K562 (cell line): ENCODE measurements around the gene PRR7. TPM values are rescaled to one million over a fixed set of nuclear protein-coding genes. Genes with fewer than 3 reads are reported as not detected.

ENCODE experiments used
- CREB3 ChIP-seq: fragments of 450-650 bp; conservative IDR thresholded peaks from 2 replicates; pipeline ENCODE4 v1.6.1; 2016; ENCODE audit warnings: missing genetic modification characterization, low read depth, mild to moderate bottlenecking, missing compliant biosample characterization, moderate library complexity
- CREB3L1 ChIP-seq: fragments of 450-650 bp; IDR thresholded peaks from 2 replicates; pipeline ENCODE4 v1.6.1; 2014; ENCODE audit warnings: low read depth, mild to moderate bottlenecking, moderate library complexity, borderline replicate concordance
- CREM ChIP-seq: IDR thresholded peaks from 2 replicates; pipeline ENCODE4 v1.6.1; 2014; ENCODE audit warnings: antibody characterized with exemption, low read depth
- CTBP1 ChIP-seq: fragments of 450-650 bp; IDR thresholded peaks from 2 replicates; pipeline ENCODE4 v1.6.1; 2016; ENCODE audit warnings: borderline replicate concordance
- HCFC1 ChIP-seq: IDR thresholded peaks from 2 replicates; pipeline ENCODE4 v1.6.1; 2012; ENCODE audit warnings: low read depth, low read length, improper control_type of control experiment
- HDAC3 ChIP-seq: fragments of 450-650 bp; IDR thresholded peaks from 2 replicates; pipeline ENCODE4 v1.6.1; 2018; ENCODE audit warnings: borderline replicate concordance, mild to moderate bottlenecking, moderate library complexity; ENCODE audit not compliant: partially characterized antibody
- KAT7 ChIP-seq: sonication (generic); formaldehyde crosslinking; IDR thresholded peaks from 2 replicates; pipeline ENCODE4 v1.8.0; 2022; ENCODE audit warnings: missing genetic modification reagents, mild to moderate bottlenecking, borderline replicate concordance
- MAZ ChIP-seq, 2 experiments: fragments of 450-650 bp in 1 of 2; sonication (generic) in 1 of 2; formaldehyde crosslinking; IDR thresholded peaks in 1 of 2; conservative IDR thresholded peaks in 1 of 2; 2 replicates each; pipeline versions ENCODE4 v1.4.0 to v1.5.0; 2020; ENCODE audit warnings: mild to moderate bottlenecking in 1 of 2, missing genetic modification reagents in 1 of 2
- REST ChIP-seq, 2 experiments: fragments of 450-650 bp; formaldehyde crosslinking in 1 of 2; IDR thresholded peaks; 2 replicates each; pipeline versions ENCODE4 v1.4.0 to v1.6.1; 2014 to 2020; ENCODE audit warnings: mild to moderate bottlenecking in 2 of 2, borderline replicate concordance in 1 of 2, low read depth in 1 of 2
- SP2 ChIP-seq: IDR thresholded peaks from 2 replicates; pipeline ENCODE4 v1.6.1; 2011; ENCODE audit warnings: mild to moderate bottlenecking, low read depth, low read length, moderate library complexity; ENCODE audit not compliant: poor library complexity, severe bottlenecking; ENCODE audit errors: extremely low read depth
- ZNF224 ChIP-seq: sonication (generic); formaldehyde crosslinking; IDR thresholded peaks from 2 replicates; pipeline ENCODE4 v1.8.0; 2022; ENCODE audit warnings: mild to moderate bottlenecking, missing genetic modification reagents
- ZNF41 ChIP-seq: fragments of 250-450 bp; sonication (Bioruptor Pico); conservative IDR thresholded peaks from 2 replicates; pipeline ENCODE4 v1.4.0; 2020; ENCODE audit warnings: mild to moderate bottlenecking
- polyA plus RNA-seq, 8 experiments: library from polyadenylated mRNA; depleted of rRNA in 4 of 8; stranded (reverse) in 5 of 8; unstranded in 3 of 8; fragments of >200 nt; fragmentation: Nextera tagmentation in 2 of 8; fragmentation: Illumina TruSeq in 1 of 8; extraction: Ambion mirVana in 2 of 8; extraction: Trizol in 1 of 8; gene quantifications; 2 replicates each; pipeline versions ENCODE4 v1.2.1 to v1.2.3, GENCODE V29; 2011 to 2014; ENCODE audit warnings: inconsistent platforms in 1 of 8, missing spikeins in 1 of 8
- total RNA-seq, 7 experiments: library from RNA; depleted of rRNA in 6 of 7; stranded (reverse); fragments of >200 nt in 6 of 7; fragmentation: Illumina TruSeq in 2 of 7; extraction: Trizol in 2 of 7; gene quantifications; 2 replicates each; pipeline versions ENCODE4 v1.2.1 to v1.2.3, GENCODE V29; 2011 to 2021; ENCODE audit warnings: low replicate concordance in 1 of 7
- TF ChIP-seq, protein P1 (sequence below): fragments of 250-450 bp; sonication (Bioruptor Pico); IDR thresholded peaks from 2 replicates; pipeline ENCODE4 v1.4.0; 2020; ENCODE audit warnings: mild to moderate bottlenecking

PRR7 gene
- total and polyA plus RNA-seq, 9 of the 15 experiments (the other 6 are each of a cell fraction or from before 2014, with no cell fraction given): 0.80 to 11.3 (median 10.4) TPM; not detected in 4

GRCh38 chr5:177500685-177501522, 54.3 kb downstream of the PRR7 start (continued):
- TF ChIP-seq CREB3L1 (0 out of 2 replicates have a peak, but pooled peaks have one; percentile 25), CTBP1 (no peak; the same call in 1 of the 2 replicates), KAT7 (CRISPR knock-in tag) (no peak), CREM (peak; percentile 72), ZNF224 (CRISPR knock-in tag) (no peak), REST (IDR thresholded peaks at IDR 0.05; ENCODE audit: borderline replicate concordance) (peak; percentile 88), REST (CRISPR knock-in tag; IDR thresholded peaks at IDR 0.05; ENCODE audit: low read depth) (no peak), CREB3 (tag) (no peak), ZNF41 (CRISPR knock-in tag) (no peak), HCFC1 (0 out of 2 replicates have a peak, but pooled peaks have one; percentile 24), HDAC3 (no peak), MAZ (CRISPR knock-in tag; conservative IDR thresholded peaks at IDR 0.05 in 1 of 2, IDR thresholded peaks at IDR 0.05 in 1 of 2) (peak in 1 of 2 experiments; percentile 71; a peak in 2 of 4 replicates), SP2 (no peak)
- TF ChIP-seq, protein P1, sequence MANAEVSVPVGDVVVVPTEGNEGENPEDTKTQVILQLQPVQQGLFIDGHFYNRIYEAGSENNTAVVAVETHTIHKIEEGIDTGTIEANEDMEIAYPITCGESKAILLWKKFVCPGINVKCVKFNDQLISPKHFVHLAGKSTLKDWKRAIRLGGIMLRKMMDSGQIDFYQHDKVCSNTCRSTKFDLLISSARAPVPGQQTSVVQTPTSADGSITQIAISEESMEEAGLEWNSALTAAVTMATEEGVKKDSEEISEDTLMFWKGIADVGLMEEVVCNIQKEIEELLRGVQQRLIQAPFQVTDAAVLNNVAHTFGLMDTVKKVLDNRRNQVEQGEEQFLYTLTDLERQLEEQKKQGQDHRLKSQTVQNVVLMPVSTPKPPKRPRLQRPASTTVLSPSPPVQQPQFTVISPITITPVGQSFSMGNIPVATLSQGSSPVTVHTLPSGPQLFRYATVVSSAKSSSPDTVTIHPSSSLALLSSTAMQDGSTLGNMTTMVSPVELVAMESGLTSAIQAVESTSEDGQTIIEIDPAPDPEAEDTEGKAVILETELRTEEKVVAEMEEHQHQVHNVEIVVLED (CRISPR knock-in tag): no peak
